H1 (cell line): Measurements from ENCODE around the gene HPGDS. TPM values are rescaled to one million over a fixed set of nuclear protein-coding genes. Genes with fewer than 3 reads are reported as not detected.

Source experiments
- CEBPB ChIP-seq: IDR thresholded peaks from 2 replicates; pipeline ENCODE4 v1.6.1; 2012; ENCODE audit warnings: low read depth, low read length
- CHD7 ChIP-seq: fragments of 300-600 bp; sonication (generic); IDR thresholded peaks from 2 replicates; pipeline ENCODE4 v1.7.1; 2012; ENCODE audit warnings: low read length, moderate library complexity, mild to moderate bottlenecking, inconsistent platforms; ENCODE audit not compliant: insufficient replicate concordance
- KDM4A ChIP-seq: IDR thresholded peaks from one replicate; pipeline ENCODE4 v1.7.1; 2012; ENCODE audit warnings: low read depth, mild to moderate bottlenecking, moderate library complexity, low read length, inconsistent platforms; ENCODE audit not compliant: severe bottlenecking
- NRF1 ChIP-seq: IDR thresholded peaks from 2 replicates; pipeline ENCODE4 v1.6.1; 2011; ENCODE audit warnings: mild to moderate bottlenecking, low read depth, low read length, improper control_type of control experiment
- SP1 ChIP-seq: IDR thresholded peaks from 2 replicates; pipeline ENCODE4 v1.6.1; 2011; ENCODE audit warnings: low read depth, low read length
- TBP ChIP-seq: IDR thresholded peaks from 2 replicates; pipeline ENCODE4 v1.6.1; 2011; ENCODE audit warnings: low read depth, low read length, improper control_type of control experiment
- TEAD4 ChIP-seq: IDR thresholded peaks from 2 replicates; pipeline ENCODE4 v1.6.1; 2012; ENCODE audit warnings: low read depth, low read length, inconsistent platforms, mixed read lengths
- ZNF274 ChIP-seq: IDR thresholded peaks from 2 replicates; pipeline ENCODE4 v1.7.0; 2012; ENCODE audit warnings: low read length, borderline replicate concordance; ENCODE audit errors: extremely low read depth
- polyA plus RNA-seq, 7 experiments: library from polyadenylated mRNA; depleted of rRNA in 3 of 7; stranded (reverse) in 5 of 7; unstranded in 2 of 7; fragments of >200 nt in 5 of 7; fragments of 200-250 nt in 2 of 7; gene quantifications; 1 replicate in 5 of 7; 2 replicates in 1 of 7; 4 replicates in 1 of 7; pipeline versions ENCODE4 v1.2.1 to v1.2.3, GENCODE V29; 2011 to 2013; ENCODE audit warnings: missing spikeins in 2 of 7, mixed read lengths in 2 of 7
- total RNA-seq: library from RNA; stranded (reverse); fragmentation: NEBNext Ultra II Directional; extraction: Animal tissue kit (Norgen Biotek cat#: 25700); gene quantifications from 2 replicates; pipeline ENCODE4 v1.2.1, GENCODE V29; 2021

Gene HPGDS
- total and polyA plus RNA-seq, 2 of the 8 experiments (the other 6 are each of a cell fraction or from before 2014, with no cell fraction given): not detected

DNA sequence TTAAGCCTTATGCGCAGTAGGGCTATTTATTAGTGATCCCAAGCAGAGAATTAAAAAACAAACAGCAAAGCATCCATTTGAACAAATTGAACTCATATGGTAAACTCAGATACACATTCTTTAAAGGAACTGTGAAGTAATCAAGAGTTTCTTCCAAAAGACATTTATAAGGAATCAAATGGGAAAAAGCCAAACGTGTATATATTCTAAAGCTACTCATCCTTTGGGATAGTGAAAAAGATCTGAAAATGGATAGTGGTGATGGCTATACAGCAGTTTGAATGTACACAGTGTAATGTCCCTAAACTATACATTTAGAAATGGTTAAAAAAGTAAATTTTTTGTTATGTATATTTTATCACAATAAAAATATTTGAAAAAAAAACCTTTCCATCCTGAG lies 16.6 kb upstream of the HPGDS start (continued):
- no peak for TF ChIP-seq CHD7
- no peak for TF ChIP-seq TEAD4
- TF ChIP-seq KDM4A: no peak
- no peak for TF ChIP-seq ZNF274
- TF ChIP-seq CEBPB: no peak
- no peak for TF ChIP-seq TBP
- no peak for TF ChIP-seq SP1
- TF ChIP-seq NRF1: no peak
